ENCODE results near the gene RNF183.

RNF183 gene

DNA sequence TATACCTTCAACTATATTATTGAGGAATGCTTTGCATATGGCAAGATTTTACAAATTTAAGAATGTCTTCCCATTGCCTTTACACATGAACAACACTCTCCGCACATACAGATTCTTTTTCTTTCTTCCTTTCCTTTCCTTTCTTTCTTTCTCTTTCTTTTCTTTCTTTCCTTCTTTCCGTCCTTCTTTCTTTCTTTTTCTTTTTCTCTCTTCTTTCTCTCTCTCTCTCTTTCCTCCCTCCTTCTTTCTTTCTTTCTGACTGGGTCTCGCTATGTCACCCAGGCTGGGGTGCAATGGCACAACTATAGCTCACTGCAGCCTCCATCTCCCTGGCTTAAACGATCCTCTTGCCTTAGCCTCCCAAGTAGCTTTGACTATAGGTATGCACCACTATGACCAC lies 23.1 kb upstream of the RNF183 start:
- in situ Hi-C loops (cut with HindIII; ENCODE audit: low pct_ligation_motif_present, low sequenced_read_pairs): no loop called here
- Histone ChIP-seq H3K4me3 (ENCODE audit: low read depth, low read length) (no peak overlapping the region), H3K27me3 (replicated peaks) (peaks cover 5% of the 10 kb centered on the region), H3K36me3 (replicated peaks) (no peaks in the 10 kb centered on the region), H3K27ac (no peak overlapping the region)
- DNase-seq: no peak
- TF ChIP-seq, protein P1, sequence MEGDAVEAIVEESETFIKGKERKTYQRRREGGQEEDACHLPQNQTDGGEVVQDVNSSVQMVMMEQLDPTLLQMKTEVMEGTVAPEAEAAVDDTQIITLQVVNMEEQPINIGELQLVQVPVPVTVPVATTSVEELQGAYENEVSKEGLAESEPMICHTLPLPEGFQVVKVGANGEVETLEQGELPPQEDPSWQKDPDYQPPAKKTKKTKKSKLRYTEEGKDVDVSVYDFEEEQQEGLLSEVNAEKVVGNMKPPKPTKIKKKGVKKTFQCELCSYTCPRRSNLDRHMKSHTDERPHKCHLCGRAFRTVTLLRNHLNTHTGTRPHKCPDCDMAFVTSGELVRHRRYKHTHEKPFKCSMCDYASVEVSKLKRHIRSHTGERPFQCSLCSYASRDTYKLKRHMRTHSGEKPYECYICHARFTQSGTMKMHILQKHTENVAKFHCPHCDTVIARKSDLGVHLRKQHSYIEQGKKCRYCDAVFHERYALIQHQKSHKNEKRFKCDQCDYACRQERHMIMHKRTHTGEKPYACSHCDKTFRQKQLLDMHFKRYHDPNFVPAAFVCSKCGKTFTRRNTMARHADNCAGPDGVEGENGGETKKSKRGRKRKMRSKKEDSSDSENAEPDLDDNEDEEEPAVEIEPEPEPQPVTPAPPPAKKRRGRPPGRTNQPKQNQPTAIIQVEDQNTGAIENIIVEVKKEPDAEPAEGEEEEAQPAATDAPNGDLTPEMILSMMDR (IDR thresholded peaks at IDR 0.05; ENCODE audit: low read depth, low read length, missing control alignments): no peak

GRCh38 chr9:113322671-113323070 lies 19.5 kb upstream of the RNF183 start:
- no peak overlapping the region for H3K27ac ChIP-seq
- H3K36me3 ChIP-seq (replicated peaks): no peaks in the 10 kb centered on the region
- DNase-seq: no peak
- in situ Hi-C loops (cut with HindIII; ENCODE audit: low pct_ligation_motif_present, low sequenced_read_pairs): no loop called here
- peaks cover 13% of the 10 kb centered on the region for H3K27me3 ChIP-seq (replicated peaks)
- no peak overlapping the region for H3K4me3 ChIP-seq (ENCODE audit: low read depth, low read length)
- TF ChIP-seq, protein P1 (IDR thresholded peaks at IDR 0.05; ENCODE audit: low read depth, low read length, missing control alignments): no peak

- Histone ChIP-seq H3K27me3 (replicated peaks) (peaks cover 13% of the 10 kb centered on the region), H3K36me3 (replicated peaks) (no peaks in the 10 kb centered on the region), H3K4me3 (ENCODE audit: low read depth, low read length) (no peak overlapping the region), H3K27ac (no peak overlapping the region)
- in situ Hi-C loops (cut with HindIII; ENCODE audit: low pct_ligation_motif_present, low sequenced_read_pairs): no loop called here
- no peak for DNase-seq
- TF ChIP-seq, protein P1 (IDR thresholded peaks at IDR 0.05; ENCODE audit: low read depth, low read length, missing control alignments): no peak
Measured at GRCh38 chr9:113320051-113320450, 16.9 kb upstream of the RNF183 start.

DNA sequence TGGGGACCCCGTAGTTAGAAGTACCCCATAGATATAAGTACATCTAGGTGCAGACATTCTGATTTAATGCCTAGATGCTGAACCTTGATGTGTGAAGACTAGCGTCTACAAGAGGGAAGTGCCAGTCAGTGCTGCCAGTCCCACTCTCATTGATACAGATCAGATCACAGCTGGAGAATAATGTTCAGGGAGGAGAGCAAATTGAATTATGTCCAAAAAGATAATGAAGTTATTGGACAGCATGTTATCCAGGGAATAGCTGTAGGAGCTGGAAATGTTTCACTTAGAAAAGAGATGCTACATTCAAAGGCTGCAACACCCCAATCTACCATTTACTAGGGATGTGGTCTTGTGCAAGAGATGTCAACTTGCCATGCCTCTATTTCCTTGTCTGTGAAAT lies 15.9 kb upstream of the RNF183 start:
- no peaks in the 10 kb centered on the region for H3K36me3 ChIP-seq (replicated peaks)
- in situ Hi-C loops (cut with HindIII; ENCODE audit: low pct_ligation_motif_present, low sequenced_read_pairs): no loop called here
- DNase-seq: no peak
- TF ChIP-seq, protein P1 (IDR thresholded peaks at IDR 0.05; ENCODE audit: low read depth, low read length, missing control alignments): no peak
- H3K4me3 ChIP-seq (ENCODE audit: low read depth, low read length): no peak overlapping the region
- H3K27ac ChIP-seq: no peak overlapping the region
- H3K27me3 ChIP-seq (replicated peaks): peaks cover 13% of the 10 kb centered on the region

- in situ Hi-C loops (cut with HindIII; ENCODE audit: low pct_ligation_motif_present, low sequenced_read_pairs): no loop called here
- peaks cover 13% of the 10 kb centered on the region for H3K27me3 ChIP-seq (replicated peaks)
- no peak for DNase-seq
- no peak overlapping the region for H3K4me3 ChIP-seq (ENCODE audit: low read depth, low read length)
- TF ChIP-seq, protein P1 (IDR thresholded peaks at IDR 0.05; ENCODE audit: low read depth, low read length, missing control alignments): peak; percentile 48
- H3K27ac ChIP-seq: no peak overlapping the region
- H3K36me3 ChIP-seq (replicated peaks): no peaks in the 10 kb centered on the region
Measured at GRCh38 chr9:113317777-113318176, 14.6 kb upstream of the RNF183 start.

DNA sequence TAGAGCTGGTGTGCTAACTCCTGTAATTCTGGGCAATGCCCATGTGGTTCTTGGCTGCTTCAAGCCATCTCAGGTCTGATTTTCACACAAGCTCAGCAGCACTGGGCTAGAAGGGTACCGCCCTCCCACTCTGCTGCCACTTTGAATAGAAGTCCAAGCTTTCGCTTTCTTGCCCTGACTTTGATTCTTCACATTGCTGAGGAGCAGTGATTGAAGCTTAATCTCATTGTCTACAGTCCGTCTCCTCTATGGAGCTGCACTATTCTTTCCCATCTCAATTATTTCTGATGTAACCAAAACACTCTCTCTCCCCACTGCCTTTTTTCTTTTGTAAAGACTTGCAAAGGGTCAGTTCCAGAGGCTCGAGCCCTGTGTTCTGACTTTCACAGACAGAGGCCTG lies 12.9 kb upstream of the RNF183 start:
- Histone ChIP-seq H3K4me3 (ENCODE audit: low read depth, low read length) (no peak overlapping the region), H3K27me3 (replicated peaks) (peaks cover 6% of the 10 kb centered on the region), H3K27ac (no peak overlapping the region), H3K36me3 (replicated peaks) (no peaks in the 10 kb centered on the region)
- no peak for DNase-seq
- in situ Hi-C loops (cut with HindIII; ENCODE audit: low pct_ligation_motif_present, low sequenced_read_pairs): no loop called here
- TF ChIP-seq, protein P1 (IDR thresholded peaks at IDR 0.05; ENCODE audit: low read depth, low read length, missing control alignments): no peak
